NCI-H774 (cell line): ENCODE measurements around the gene AP2A2.

Experiments used
- DNase-seq: peaks from one replicate; lab custom pipeline; 2025; lab: John Stamatoyannopoulos, UW

AP2A2 gene

GRCh38 chr11:924406-925157 is 1.1 kb upstream of the AP2A2 start:
- DNase-seq, result no peak

DNA sequence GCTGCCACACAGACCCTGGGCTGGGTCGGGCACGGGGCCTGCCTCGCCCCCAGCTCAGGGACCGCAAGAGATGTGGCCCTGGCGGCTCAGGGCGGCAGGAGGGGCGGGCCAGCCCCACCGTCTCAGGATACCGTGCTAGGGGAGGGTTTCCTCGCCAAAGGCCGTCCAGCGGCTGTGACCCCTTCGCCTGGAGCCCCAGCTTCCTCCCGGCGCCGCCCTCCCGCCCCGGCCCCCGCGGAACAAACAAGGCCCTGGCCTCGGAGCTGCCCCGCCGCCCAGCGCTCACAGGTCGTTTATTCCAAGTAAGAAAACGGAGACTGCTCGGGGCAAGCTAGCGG is 543 bp upstream of the AP2A2 start:
- DNase-seq, result no peak

- DNase-seq, result no peak
Observed at GRCh38 chr11:926341-926916, 759 bp downstream of the AP2A2 start.

DNA sequence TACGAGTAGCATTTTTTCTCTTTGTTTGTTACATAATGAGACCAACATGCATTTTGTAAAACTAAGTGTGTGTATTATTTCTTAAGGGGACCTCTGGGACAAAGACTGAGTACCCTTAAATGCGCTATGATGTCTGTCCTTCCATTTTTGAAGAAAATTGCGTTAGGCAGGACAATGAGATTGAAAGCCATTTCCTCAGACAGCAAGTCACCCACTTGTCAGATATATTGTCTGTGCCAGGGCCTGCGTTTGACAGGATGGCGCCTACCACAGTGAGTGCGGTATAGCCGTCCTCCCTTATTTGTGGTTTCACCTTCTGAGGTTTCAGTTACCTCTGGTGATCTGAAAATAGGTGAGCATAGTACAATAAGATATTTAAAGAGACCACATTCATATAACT is 2.2 kb downstream of the AP2A2 start:
- DNase-seq, result no peak

DNA sequence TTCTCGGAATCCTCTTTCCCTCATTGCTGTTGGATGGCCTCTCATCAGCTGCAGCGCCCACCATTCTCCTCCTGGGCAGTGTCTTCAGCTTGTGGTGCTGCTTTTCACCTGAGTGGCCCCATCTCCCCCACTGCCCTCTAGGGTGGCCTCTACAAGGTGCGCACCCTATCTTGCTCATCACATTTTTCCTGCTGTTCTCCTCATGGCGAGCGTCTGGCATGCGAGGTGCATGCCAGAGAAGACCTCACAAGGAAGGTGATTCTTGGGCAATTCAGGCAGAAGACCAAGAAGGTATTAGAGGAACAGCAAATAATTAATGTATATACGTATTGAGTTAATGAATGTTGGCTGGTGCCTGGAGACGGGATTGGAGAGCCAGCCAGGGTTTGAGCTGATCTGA is 3.1 kb downstream of the AP2A2 start:
- no peak for DNase-seq

- DNase-seq, result no peak
Observed at GRCh38 chr11:929405-929804, 3.7 kb downstream of the AP2A2 start.

GRCh38 chr11:931385-931784 is 5.7 kb downstream of the AP2A2 start:
- DNase-seq, result no peak

DNA sequence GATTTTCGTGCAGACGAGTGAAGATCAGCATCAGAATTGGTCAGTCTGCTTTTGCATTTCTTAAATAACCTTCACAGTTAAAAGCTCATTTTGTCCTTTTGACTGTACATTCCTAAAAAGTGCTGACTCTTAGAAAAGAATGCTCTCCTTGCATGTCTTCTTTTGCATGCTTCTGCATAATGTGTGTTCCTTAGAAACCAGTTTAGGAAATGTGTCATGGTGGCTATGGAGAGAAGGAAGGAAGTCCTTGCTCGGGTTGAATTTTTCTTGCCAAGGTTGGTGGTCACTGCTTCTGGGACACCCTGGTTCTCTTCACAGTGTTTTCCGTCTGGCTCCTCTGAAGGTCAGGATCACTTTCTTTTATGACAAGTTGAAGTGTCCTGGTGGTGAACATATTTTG is 6.8 kb downstream of the AP2A2 start:
- DNase-seq, result no peak

DNA sequence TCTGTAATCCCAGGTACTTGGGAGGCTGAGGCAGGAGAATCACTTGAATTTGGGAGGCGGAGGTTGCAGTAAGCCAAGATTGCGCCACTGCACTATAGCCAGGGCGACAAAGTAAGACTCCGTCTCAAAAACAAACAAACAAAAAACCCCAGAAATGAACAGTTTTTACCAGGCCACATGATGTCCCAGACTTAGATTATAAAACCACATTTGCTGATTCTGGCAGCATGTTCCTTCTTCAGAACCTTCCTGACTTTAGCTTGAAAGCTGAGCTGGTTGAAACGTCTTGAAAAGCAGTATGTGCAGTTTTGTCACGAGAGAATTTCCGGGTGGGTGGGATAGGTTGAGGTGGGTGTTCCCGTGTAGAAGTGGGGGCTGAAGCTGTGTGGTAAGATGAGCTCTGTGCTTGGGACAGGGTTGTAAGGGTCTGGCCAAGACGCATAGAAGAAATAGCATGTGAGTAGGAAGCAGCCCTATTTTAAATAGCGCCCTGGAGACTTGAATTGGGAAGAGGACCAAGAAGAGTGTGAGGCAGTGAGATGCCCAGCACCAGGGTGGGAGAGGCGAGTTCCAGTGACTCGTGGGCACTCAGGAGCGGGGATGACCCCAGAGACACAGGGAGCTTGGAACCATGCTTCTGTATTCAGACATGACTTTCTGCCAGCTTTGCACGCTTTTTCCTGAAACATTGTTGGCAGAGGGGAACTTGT is 7.6 kb downstream of the AP2A2 start:
- no peak for DNase-seq

DNA sequence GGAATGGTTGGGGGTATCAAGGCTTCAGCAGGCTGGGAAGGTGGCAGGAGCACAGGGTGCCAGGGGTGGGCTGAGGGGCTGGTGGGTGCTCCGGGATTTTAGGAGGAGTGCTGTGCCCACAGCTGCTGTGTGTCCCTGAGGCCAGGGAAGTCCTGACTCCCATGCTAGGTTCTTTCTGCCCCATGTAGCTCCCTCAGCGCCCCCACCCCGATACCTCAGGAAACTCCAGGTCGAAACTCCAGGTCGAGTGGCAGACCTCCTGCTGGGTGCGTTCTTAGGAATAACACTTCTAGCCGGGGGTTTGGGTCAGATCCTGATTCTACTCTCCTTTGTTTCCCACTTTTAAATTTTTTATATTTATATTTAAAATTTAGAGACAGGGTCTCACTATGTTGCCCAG is 8.3 kb downstream of the AP2A2 start:
- DNase-seq, result no peak

- no peak for DNase-seq
Observed at GRCh38 chr11:934527-934926, 8.9 kb downstream of the AP2A2 start.

- DNase-seq, result no peak
Observed at GRCh38 chr11:936199-936598, 10.5 kb downstream of the AP2A2 start.

DNA sequence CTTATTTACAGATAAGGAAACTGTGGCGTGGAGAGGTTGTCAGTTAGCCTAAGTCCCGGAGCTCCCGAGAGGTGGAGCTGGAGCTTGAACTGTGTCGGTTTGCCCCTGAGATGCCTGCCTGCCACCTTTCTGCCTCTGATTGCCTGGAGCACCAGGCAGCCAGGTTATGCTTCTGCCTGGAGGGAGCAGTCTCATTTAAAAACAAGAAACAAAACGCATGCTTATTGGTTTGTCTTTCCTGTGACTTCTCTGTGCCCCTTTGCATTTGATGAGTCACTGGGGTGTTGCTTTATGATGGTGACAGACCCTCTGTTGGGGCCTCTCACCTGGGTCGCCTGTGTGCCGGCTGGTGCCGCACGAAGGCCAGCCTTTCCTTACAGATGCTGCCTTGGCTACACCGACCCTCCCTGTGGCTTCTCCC is 12.2 kb downstream of the AP2A2 start:
- no peak for DNase-seq

DNA sequence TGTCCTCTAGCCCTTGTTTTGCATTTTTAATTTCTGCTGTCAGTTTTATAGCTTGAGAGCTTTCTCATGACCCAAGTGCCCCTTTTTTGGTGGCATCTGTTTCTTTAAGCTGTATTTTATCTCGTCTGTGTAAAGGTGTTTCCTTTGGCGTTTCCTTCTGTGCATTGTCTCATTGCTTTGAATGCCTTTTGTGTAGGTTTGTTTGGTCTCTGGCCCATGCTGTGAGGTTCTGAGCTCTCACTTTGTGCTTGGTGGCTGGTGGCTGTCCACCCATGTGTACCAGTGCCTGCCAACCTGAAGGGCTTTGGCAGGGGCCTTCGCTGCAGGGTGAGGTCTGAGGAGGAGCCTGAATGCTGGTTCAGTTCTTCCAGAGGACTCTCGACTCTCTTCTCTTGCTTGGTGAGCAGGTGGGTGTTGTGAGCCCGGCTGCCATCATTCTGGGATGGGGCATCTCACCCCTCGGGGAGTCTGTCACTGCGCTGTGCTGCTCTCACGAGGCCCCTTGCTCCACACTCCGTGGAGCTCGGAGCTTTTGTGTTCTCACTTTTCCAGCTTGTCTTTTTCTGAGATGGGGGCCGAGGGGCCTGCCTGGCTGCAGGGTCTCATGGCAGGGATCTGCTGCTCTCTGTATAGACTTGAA is 14.9 kb downstream of the AP2A2 start:
- DNase-seq, result no peak

- no peak for DNase-seq
Observed at GRCh38 chr11:942823-943222, 17.2 kb downstream of the AP2A2 start.

DNA sequence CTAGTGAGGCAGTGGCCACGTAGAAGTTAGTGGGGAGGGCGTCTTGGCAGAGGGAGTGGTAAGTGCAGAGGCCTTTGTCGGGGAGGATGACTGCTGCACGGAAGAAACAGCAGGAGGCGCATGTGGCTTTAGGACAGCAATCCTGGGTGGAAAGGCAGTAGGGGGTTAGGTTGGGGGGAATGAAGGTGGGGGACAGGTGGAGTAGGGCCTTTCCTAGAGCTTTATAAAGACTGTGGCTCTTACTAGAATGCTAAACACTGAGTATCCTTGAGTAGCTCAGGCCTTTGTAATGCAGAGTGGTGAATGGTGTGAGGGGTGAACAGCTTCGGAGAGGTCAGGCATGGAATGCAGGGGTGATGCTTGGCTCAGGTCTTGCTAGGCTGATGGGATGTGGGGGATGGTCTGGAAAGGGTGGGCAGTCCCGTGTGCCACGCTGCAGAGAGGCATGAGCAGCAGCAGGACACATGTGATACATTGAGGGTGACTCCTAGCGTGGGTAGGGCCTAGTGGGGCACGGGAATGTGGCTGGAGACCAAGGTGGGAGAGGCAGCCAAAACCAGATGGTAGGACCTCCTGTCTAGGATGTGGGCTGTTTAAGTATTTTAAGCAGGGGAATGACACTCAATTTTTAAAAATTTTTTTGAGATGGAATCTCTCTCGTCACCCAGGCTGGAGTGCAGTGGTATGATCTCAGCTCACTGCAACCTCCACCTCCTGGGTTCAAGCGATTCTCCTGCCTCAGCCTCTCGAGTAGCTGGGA is 19.2 kb downstream of the AP2A2 start:
- DNase-seq, result no peak

DNA sequence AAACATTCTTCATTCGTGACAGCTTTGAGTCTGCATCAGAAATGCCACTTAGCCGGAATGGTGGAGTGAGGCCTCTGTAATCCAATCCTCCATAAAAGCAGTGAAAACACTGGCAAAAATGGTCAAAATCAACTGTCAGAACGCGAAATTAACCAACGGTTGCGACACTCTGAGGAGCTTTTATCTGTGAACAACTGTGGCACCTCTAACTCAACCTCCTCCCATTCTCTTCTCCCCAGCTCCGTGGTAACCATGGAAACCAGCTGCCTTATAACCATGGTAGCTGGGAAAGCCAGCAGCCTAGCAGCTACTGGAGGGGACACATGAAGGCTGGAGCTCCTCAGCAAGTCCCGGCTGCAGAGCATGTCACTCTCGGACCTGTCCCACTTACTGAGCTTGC is 20.3 kb downstream of the AP2A2 start:
- no peak for DNase-seq

- DNase-seq, result no peak
Observed at GRCh38 chr11:947744-948143, 22.1 kb downstream of the AP2A2 start.

DNA sequence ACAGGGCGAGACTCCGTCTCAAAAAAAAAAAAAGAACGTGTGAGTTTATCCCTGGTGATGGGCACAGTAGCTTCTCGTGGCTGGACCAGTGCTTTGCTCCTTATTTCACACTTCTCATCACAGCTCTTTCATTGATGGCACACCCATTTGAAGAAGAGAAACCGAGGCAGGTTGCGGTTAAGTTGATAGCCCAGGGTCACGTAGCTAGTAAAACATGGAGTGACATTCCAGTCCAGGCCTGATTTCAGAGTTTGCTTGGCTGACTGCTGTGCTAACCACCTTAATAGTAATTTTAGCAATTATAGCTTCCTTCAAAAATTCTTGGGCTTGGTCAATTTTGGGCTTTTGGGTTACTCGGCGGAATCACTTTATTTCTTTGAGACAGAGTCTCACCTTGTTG is 25.8 kb downstream of the AP2A2 start:
- no peak for DNase-seq

DNA sequence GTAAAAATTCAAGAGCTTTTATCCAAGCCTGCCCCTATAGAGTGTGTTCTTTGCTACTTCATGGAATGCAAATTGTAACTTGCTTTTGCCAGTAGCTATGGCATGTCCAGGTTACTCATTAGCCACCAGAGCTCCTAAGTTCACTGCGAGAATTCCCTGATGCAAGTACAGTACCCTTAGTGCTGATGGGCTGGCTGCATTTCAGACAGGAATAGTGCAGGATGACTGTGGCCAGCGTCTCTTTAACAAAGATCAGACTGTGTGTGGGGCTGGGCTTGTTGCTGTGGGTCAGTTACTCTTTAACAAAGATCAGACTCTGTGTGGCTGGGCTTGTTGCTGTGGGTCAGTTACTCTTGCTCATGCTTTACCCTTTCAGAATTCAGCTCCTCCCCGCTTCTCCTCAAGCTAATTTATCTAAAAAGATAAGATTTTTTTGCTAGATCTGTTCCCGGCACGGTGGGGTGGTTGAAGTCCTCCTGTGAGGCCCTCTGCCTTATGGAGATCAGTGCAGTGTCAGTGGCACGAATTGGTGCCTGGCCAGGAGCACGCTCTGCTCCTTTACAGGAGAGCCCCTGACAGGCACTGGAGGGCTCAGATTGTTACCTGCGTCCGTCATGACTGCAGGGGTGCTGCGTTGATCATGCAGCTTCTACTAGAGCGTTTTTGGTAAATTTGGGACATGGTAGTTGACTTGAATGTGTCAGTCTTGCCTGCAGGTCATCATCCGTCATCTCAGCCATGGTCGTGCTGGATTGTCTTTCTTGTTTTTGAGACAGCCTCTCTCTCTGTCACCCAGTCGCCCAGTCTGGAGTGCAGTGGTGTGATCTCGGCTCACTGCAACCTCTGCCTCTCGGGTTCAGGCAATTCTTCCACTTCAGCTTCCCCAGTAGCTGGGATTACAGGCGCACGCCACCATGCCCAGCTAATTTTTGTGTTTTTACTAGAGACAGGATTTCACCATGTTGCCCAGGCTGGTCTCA is 27.0 kb downstream of the AP2A2 start:
- DNase-seq, result no peak

- no peak for DNase-seq
Observed at GRCh38 chr11:953512-953911, 27.8 kb downstream of the AP2A2 start.
